Upper lobe of left lung (tissue), 4 donors: ENCODE results near the gene CTU2.

ENCODE experiments used
- POLR2A ChIP-seq, 4 donors: fragments of 450-650 bp; IDR thresholded peaks; one replicate each; pipeline ENCODE4 v1.5.1; 2016 to 2017; ENCODE audit warnings: antibody characterized with exemption in 4 of 4, mild to moderate bottlenecking in 2 of 4
- POLR2AphosphoS5 ChIP-seq, 2 donors: sonication (generic); formaldehyde crosslinking; IDR thresholded peaks; one replicate each; pipeline ENCODE4 v1.5.1; 2017; ENCODE audit warnings: antibody characterized with exemption in 2 of 2
- TF ChIP-seq, protein P1 (sequence below), 6 experiments: fragments of 450-650 bp in 4 of 6; fragments of 200-600 bp in 2 of 6; sonication (generic) in 2 of 6; IDR thresholded peaks; one replicate each; pipeline ENCODE4 v1.5.1; 2016 to 2019; ENCODE audit warnings: antibody characterized with exemption in 6 of 6

DNA sequence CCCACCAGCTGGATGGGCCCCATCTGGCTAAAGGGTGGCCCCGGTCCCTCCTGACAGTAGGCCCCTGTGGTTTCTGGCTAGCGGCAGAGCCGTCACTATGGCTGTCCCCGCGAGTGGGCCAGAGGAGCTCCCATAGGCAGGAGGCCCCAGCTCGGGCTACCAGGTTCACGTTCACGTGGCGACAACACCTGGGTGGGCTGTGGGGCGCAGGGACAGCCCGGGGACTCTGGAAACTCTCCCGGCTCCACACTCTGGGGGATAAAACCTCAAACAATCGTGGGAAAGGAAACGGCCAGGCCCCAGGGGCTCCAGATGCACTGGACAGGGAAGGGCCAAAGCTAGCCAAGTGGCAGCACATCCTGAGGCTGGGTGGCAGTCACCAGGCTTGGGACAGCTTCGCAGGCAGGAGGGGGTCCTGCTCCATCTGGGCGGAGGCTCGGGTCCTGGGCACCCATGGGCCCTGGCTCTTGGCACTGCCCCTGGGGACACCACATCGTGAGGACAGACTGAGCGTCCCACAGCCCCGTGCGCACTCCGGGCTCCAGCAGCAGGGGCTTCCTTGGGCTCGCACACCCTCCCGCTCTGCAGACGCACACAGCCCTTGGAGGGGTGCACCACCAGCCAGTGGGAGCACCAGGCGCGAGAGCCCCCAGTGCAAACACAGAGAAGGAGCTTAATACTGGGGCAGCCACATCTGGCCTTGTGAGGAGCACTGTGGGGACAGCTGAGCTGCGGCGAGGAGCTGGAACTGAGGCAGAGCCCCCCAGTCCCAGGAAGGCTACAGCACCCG is 4.5 kb upstream of the CTU2 start:
- TF ChIP-seq POLR2A (IDR thresholded peaks at IDR 0.05) (no peak), POLR2AphosphoS5 (IDR thresholded peaks at IDR 0.05) (no peak)
- TF ChIP-seq, protein P1, sequence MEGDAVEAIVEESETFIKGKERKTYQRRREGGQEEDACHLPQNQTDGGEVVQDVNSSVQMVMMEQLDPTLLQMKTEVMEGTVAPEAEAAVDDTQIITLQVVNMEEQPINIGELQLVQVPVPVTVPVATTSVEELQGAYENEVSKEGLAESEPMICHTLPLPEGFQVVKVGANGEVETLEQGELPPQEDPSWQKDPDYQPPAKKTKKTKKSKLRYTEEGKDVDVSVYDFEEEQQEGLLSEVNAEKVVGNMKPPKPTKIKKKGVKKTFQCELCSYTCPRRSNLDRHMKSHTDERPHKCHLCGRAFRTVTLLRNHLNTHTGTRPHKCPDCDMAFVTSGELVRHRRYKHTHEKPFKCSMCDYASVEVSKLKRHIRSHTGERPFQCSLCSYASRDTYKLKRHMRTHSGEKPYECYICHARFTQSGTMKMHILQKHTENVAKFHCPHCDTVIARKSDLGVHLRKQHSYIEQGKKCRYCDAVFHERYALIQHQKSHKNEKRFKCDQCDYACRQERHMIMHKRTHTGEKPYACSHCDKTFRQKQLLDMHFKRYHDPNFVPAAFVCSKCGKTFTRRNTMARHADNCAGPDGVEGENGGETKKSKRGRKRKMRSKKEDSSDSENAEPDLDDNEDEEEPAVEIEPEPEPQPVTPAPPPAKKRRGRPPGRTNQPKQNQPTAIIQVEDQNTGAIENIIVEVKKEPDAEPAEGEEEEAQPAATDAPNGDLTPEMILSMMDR (IDR thresholded peaks at IDR 0.05), result no peak
